HepG2 (cell line): Measurements from ENCODE around the gene INSIG2. TPM values are rescaled to one million over a fixed set of nuclear protein-coding genes. Genes with fewer than 3 reads are reported as not detected.

Experiments
- ATAC-seq: fragments of 200-7000 bp; cut with Tn5 transposase; 3 replicates; pipeline ENCODE4 v1.9.1; 2020; ENCODE audit warnings: mild to moderate bottlenecking, moderate library complexity
- BruUV-seq: library from RNA; stranded (reverse); fragments of 400-500 nt; replicated peaks from 2 replicates; lab custom pipeline; 2021; lab: Mats Ljungman, UMichigan
- CTCF ChIA-PET: fragments of 300-600 bp; formaldehyde crosslinking; extraction: SDS; loops from one replicate; lab custom pipeline; 2021; ENCODE audit warnings: low total read pairs, inconsistent platforms, low intra/inter-chr PET ratio; lab: Yijun Ruan, JAX
- POLR2A ChIA-PET: fragments of 350-600 bp; sonication (Branson Sonifier 250); formaldehyde crosslinking; loops from one replicate; lab custom pipeline; 2020; ENCODE audit warnings: antibody characterized with exemption, inconsistent platforms; lab: Yijun Ruan, JAX
- DNase-seq: peaks from one replicate; pipeline ENCODE4 v3.0.0-alpha.2; 2015; ENCODE audit warnings: low spot score
- FAIRE-seq: peaks from 3 replicates; lab custom pipeline; 2011; peaks lifted over from hg19 to GRCh38; lab: Jason Lieb, UNC
- H2AFZ ChIP-seq: one replicate; pipeline ENCODE4 v1.6.1; 2011; ENCODE audit warnings: low read length, inconsistent platforms
- H3K27ac ChIP-seq: fragments of 300-600 bp; 3 replicates; pipeline ENCODE4 v1.8.0; 2011; ENCODE audit warnings: mixed run types, mild to moderate bottlenecking, mixed read lengths, low read length, inconsistent platforms; ENCODE audit not compliant: insufficient read depth; ENCODE audit errors: extremely low read length
- H3K27me3 ChIP-seq, 2 experiments: fragments of 200-600 bp in 1 of 2; 2 replicates in 1 of 2; 3 replicates in 1 of 2; pipeline versions ENCODE4 v1.6.0 to v1.8.0; 2011; ENCODE audit warnings: low read length in 2 of 2, mild to moderate bottlenecking in 2 of 2, moderate library complexity in 2 of 2, inconsistent platforms in 1 of 2; ENCODE audit not compliant: insufficient read depth in 2 of 2, control insufficient read depth in 1 of 2
- H3K36me3 ChIP-seq, 2 experiments: fragments of 200-600 bp in 1 of 2; replicated peaks in 1 of 2; 2 replicates in 1 of 2; 3 replicates in 1 of 2; pipeline versions ENCODE4 v1.5.1 to v1.8.0; 2011; ENCODE audit warnings: low read length in 2 of 2, inconsistent platforms in 1 of 2; ENCODE audit not compliant: insufficient read depth in 2 of 2, control insufficient read depth in 1 of 2
- H3K4me1 ChIP-seq: 2 replicates; pipeline ENCODE4 v1.5.1; 2012; ENCODE audit warnings: low read length, inconsistent platforms; ENCODE audit not compliant: insufficient read depth
- H3K4me2 ChIP-seq: 2 replicates; pipeline ENCODE4 v1.6.0; 2011; ENCODE audit warnings: low read depth, low read length, inconsistent platforms
- H3K4me3 ChIP-seq, 3 experiments: fragments of 200-600 bp in 1 of 3; sonication (generic), shearing (Covaris generic) in 1 of 3; replicated peaks in 1 of 3; 2 replicates each; pipeline ENCODE4 v1.5.1; 2011 to 2016; ENCODE audit warnings: low read length in 3 of 3, inconsistent platforms in 2 of 3, low read depth in 2 of 3, mild to moderate bottlenecking in 2 of 3, control low read depth in 1 of 3, mixed read lengths in 1 of 3; ENCODE audit not compliant: insufficient read depth in 1 of 3
- H3K79me2 ChIP-seq: one replicate; pipeline ENCODE4 v1.6.1; 2011; ENCODE audit warnings: low read length, inconsistent platforms; ENCODE audit not compliant: insufficient read depth
- H3K9ac ChIP-seq: 2 replicates; pipeline ENCODE4 v1.6.0; 2011; ENCODE audit warnings: mild to moderate bottlenecking, low read depth, low read length, inconsistent platforms; ENCODE audit not compliant: insufficient read depth
- H3K9me3 ChIP-seq: 2 replicates; pipeline ENCODE4 v1.5.1; 2012; ENCODE audit warnings: mild to moderate bottlenecking, low read length
- H4K20me1 ChIP-seq: 2 replicates; pipeline ENCODE4 v1.6.0; 2011; ENCODE audit warnings: inconsistent platforms, mild to moderate bottlenecking, low read length, moderate library complexity; ENCODE audit not compliant: insufficient read depth
- ETV6 ChIP-seq: sonication (generic); formaldehyde crosslinking; conservative IDR thresholded peaks from 2 replicates; pipeline ENCODE4 v1.4.0; 2020; ENCODE audit warnings: missing genetic modification reagents
- JDP2 ChIP-seq: sonication (generic); formaldehyde crosslinking; IDR thresholded peaks from 2 replicates; pipeline ENCODE4 v1.8.1; 2022; ENCODE audit warnings: missing genetic modification reagents, borderline replicate concordance
- MIER2 ChIP-seq: IDR thresholded peaks from 2 replicates; pipeline ENCODE4 v1.6.1; 2016; ENCODE audit warnings: missing biosample characterization, missing genetic modification reagents
- RARG ChIP-seq: sonication (generic); formaldehyde crosslinking; IDR thresholded peaks from 2 replicates; pipeline ENCODE4 v1.4.0; 2020; ENCODE audit warnings: low read depth, mild to moderate bottlenecking, missing genetic modification reagents
- RFXAP ChIP-seq: sonication (generic); formaldehyde crosslinking; IDR thresholded peaks from 2 replicates; pipeline ENCODE4 v1.4.0; 2020; ENCODE audit warnings: missing genetic modification reagents, borderline replicate concordance
- SIX1 ChIP-seq: sonication (generic); formaldehyde crosslinking; IDR thresholded peaks from 2 replicates; pipeline ENCODE4 v1.4.0; 2020; ENCODE audit warnings: missing genetic modification reagents, borderline replicate concordance
- SNRNP70 ChIP-seq: fragments of 200-400 bp; formaldehyde crosslinking; IDR thresholded peaks from 2 replicates; pipeline ENCODE4 v1.6.1; 2017; ENCODE audit warnings: mild to moderate bottlenecking, low read depth, low read length, moderate library complexity
- ZBTB38 ChIP-seq: sonication (generic); formaldehyde crosslinking; IDR thresholded peaks from 2 replicates; pipeline ENCODE4 v1.5.1; 2020; ENCODE audit warnings: mild to moderate bottlenecking, missing genetic modification reagents
- ZNF382 ChIP-seq: sonication (generic); formaldehyde crosslinking; IDR thresholded peaks from 2 replicates; pipeline ENCODE4 v1.5.0; 2020; ENCODE audit warnings: missing genetic modification reagents, mild to moderate bottlenecking, borderline replicate concordance
- ZNF431 ChIP-seq: sonication (generic); formaldehyde crosslinking; IDR thresholded peaks from 2 replicates; pipeline ENCODE4 v1.9.0; 2022; ENCODE audit warnings: missing genetic modification reagents, low read depth, mild to moderate bottlenecking, borderline replicate concordance
- ZNF510 ChIP-seq: sonication (generic); formaldehyde crosslinking; IDR thresholded peaks from 2 replicates; pipeline ENCODE4 v1.4.0; 2020; ENCODE audit warnings: low read depth, mild to moderate bottlenecking, missing genetic modification reagents
- ZNF567 ChIP-seq: sonication (generic); formaldehyde crosslinking; IDR thresholded peaks from 2 replicates; pipeline ENCODE4 v1.8.1; 2023; ENCODE audit warnings: mild to moderate bottlenecking, missing genetic modification reagents, borderline replicate concordance
- ZNF670 ChIP-seq: sonication (generic); formaldehyde crosslinking; IDR thresholded peaks from 2 replicates; pipeline ENCODE4 v1.8.0; 2022; ENCODE audit warnings: mild to moderate bottlenecking, missing genetic modification reagents, borderline replicate concordance
- ZNF879 ChIP-seq: sonication (generic); formaldehyde crosslinking; IDR thresholded peaks from 2 replicates; pipeline ENCODE4 v1.8.1; 2023; ENCODE audit warnings: missing genetic modification reagents
- WGBS: methylation state at CpG from one replicate; pipeline ENCODE4 v1.1.6; 2017; ENCODE audit warnings: low lambda C conversion rate; 5-methylcytosine and 5-hydroxymethylcytosine counted together
- in situ Hi-C: cut with HindIII; loops from 2 replicates; pipeline ENCODE4 v1.10.0; 2017; ENCODE audit warnings: low pct_unique_long_range_greater_than_20kb; ENCODE audit not compliant: extremely low pct_ligation_motif_present
- intact Hi-C: fragments of 100-400 bp; cut with micrococcal nuclease; formaldehyde crosslinking; loops from one replicate; pipeline ENCODE4 v1.10.0; 2022; ENCODE audit not compliant: unreplicated experiment
- polyA plus RNA-seq, 8 experiments: library from polyadenylated mRNA; depleted of rRNA in 3 of 8; stranded (reverse) in 7 of 8; unstranded in 1 of 8; fragments of >200 nt; fragmentation: Illumina TruSeq in 4 of 8; extraction: Trizol in 4 of 8; gene quantifications; 2 replicates each; pipeline versions ENCODE4 v1.2.1 to v1.2.3, GENCODE V29; 2011 to 2016; ENCODE audit warnings: low read depth in 4 of 8, missing spikeins in 1 of 8, mixed read lengths in 1 of 8; ENCODE audit not compliant: insufficient read depth in 1 of 8
- total RNA-seq, 5 experiments: library from RNA; depleted of rRNA; stranded (reverse); fragments of >200 nt; fragmentation: Illumina TruSeq; extraction: Trizol; gene quantifications; 2 replicates each; pipeline ENCODE4 v1.2.3, GENCODE V29; 2016; ENCODE audit warnings: low read depth in 1 of 5
- TF ChIP-seq, protein P1 (sequence below): sonication (generic); formaldehyde crosslinking; IDR thresholded peaks from 2 replicates; pipeline ENCODE4 v1.5.0; 2020; ENCODE audit warnings: mild to moderate bottlenecking, missing genetic modification reagents, borderline replicate concordance

Gene INSIG2
- total and polyA plus RNA-seq, 2 of the 13 experiments (the other 11 are each of a cell fraction or from before 2014, with no cell fraction given) = 73.5 to 481 TPM

DNA sequence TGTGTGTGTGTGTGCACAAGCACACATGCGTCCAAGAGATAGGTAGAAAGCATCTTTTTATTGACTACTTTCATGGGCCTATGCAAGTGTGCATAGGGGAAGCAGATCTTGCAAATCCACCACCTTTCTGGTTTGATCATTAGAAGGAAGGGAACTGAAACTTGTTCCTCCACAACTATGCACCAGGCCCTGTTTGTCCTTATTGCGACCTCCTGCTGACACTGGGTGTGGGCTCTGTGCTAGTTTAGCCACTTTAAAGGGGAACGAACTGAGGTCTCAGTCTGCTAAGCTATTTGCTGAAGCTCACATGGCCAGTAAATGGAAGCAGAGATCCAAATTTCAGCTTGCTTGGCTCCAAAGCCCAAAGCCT is 32.1 kb upstream of the INSIG2 start:
- DNase-seq = no peak
- no peak overlapping the region for H3K4me2 ChIP-seq
- intact Hi-C loops = no loop called here
- H3K4me1 ChIP-seq = peaks cover 15% of the 10 kb centered on the region
- no peak overlapping the region for H3K9ac ChIP-seq
- H3K79me2 ChIP-seq = no peaks in the 10 kb centered on the region
- no TSS peak for BruUV-seq
- no peaks in the 10 kb centered on the region for H4K20me1 ChIP-seq
- no peak overlapping the region for H3K4me3 ChIP-seq
- no peak for FAIRE-seq
- 23% methylated on average over 3 of the region's 3 CpGs for WGBS
- no peak for TF ChIP-seq ZNF567
- no peak for TF ChIP-seq SNRNP70
- TF ChIP-seq RFXAP = no peak
- TF ChIP-seq ETV6 (CRISPR knock-in tag) = no peak
- TF ChIP-seq RARG = no peak
- TF ChIP-seq ZNF670 = no peak
- TF ChIP-seq, protein P1, sequence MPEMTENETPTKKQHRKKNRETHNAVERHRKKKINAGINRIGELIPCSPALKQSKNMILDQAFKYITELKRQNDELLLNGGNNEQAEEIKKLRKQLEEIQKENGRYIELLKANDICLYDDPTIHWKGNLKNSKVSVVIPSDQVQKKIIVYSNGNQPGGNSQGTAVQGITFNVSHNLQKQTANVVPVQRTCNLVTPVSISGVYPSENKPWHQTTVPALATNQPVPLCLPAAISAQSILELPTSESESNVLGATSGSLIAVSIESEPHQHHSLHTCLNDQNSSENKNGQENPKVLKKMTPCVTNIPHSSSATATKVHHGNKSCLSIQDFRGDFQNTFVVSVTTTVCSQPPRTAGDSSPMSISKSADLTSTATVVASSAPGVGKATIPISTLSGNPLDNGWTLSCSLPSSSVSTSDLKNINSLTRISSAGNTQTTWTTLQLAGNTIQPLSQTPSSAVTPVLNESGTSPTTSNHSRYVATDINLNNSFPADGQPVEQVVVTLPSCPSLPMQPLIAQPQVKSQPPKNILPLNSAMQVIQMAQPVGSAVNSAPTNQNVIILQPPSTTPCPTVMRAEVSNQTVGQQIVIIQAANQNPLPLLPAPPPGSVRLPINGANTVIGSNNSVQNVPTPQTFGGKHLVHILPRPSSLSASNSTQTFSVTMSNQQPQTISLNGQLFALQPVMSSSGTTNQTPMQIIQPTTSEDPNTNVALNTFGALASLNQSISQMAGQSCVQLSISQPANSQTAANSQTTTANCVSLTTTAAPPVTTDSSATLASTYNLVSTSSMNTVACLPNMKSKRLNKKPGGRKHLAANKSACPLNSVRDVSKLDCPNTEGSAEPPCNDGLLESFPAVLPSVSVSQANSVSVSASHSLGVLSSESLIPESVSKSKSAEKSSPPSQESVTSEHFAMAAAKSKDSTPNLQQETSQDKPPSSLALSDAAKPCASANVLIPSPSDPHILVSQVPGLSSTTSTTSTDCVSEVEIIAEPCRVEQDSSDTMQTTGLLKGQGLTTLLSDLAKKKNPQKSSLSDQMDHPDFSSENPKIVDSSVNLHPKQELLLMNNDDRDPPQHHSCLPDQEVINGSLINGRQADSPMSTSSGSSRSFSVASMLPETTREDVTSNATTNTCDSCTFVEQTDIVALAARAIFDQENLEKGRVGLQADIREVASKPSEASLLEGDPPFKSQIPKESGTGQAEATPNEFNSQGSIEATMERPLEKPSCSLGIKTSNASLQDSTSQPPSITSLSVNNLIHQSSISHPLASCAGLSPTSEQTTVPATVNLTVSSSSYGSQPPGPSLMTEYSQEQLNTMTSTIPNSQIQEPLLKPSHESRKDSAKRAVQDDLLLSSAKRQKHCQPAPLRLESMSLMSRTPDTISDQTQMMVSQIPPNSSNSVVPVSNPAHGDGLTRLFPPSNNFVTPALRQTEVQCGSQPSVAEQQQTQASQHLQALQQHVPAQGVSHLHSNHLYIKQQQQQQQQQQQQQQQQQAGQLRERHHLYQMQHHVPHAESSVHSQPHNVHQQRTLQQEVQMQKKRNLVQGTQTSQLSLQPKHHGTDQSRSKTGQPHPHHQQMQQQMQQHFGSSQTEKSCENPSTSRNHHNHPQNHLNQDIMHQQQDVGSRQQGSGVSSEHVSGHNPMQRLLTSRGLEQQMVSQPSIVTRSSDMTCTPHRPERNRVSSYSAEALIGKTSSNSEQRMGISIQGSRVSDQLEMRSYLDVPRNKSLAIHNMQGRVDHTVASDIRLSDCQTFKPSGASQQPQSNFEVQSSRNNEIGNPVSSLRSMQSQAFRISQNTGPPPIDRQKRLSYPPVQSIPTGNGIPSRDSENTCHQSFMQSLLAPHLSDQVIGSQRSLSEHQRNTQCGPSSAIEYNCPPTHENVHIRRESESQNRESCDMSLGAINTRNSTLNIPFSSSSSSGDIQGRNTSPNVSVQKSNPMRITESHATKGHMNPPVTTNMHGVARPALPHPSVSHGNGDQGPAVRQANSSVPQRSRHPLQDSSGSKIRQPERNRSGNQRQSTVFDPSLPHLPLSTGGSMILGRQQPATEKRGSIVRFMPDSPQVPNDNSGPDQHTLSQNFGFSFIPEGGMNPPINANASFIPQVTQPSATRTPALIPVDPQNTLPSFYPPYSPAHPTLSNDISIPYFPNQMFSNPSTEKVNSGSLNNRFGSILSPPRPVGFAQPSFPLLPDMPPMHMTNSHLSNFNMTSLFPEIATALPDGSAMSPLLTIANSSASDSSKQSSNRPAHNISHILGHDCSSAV (CRISPR knock-in tag) = no peak
- TF ChIP-seq ZNF879 (CRISPR knock-in tag) = no peak
- TF ChIP-seq ZNF431 (CRISPR knock-in tag) = no peak
- TF ChIP-seq ZNF510 (CRISPR knock-in tag) = no peak
- no peak for TF ChIP-seq ZBTB38 (CRISPR knock-in tag)
- no peak for TF ChIP-seq ZNF382
- no peak for TF ChIP-seq SIX1 (CRISPR knock-in tag)
- TF ChIP-seq MIER2 (CRISPR knock-in tag) = no peak
- TF ChIP-seq JDP2 (CRISPR knock-in tag) = no peak
- H2AFZ ChIP-seq = no peak overlapping the region
- ChIA-PET CTCF (no interaction called here), POLR2A (no interaction called here)
- no peaks in the 10 kb centered on the region for H3K9me3 ChIP-seq
- H3K27me3 ChIP-seq = peaks cover 0 to 26% of the 10 kb centered on the region in 2 experiments; a peak in 2 of 5 replicates
- ATAC-seq = no peak
- in situ Hi-C loops = no loop called here
- no peak overlapping the region for H3K27ac ChIP-seq
- H3K36me3 ChIP-seq = no peaks in the 10 kb centered on the region
